Endothelial cell of umbilical vein (primary cell): ENCODE data around the gene PAXX. TPM values are rescaled to one million over a fixed set of nuclear protein-coding genes. Genes with fewer than 3 reads are reported as not detected.

Source experiments
- BruUV-seq: library from RNA; stranded (reverse); fragments of 400-500 nt; replicated peaks from 2 replicates; lab custom pipeline; 2021; lab: Mats Ljungman, UMichigan
- CTCF ChIA-PET: fragments of 300-600, 350-600 bp; sonication (Branson Sonifier 250); formaldehyde crosslinking; loops from one replicate; lab custom pipeline; 2021; ENCODE audit warnings: antibody characterized with exemption, inconsistent platforms; lab: Charles Lee
- POLR2A ChIA-PET: fragments of 300-600, 350-600 bp; sonication (Branson Sonifier 250); formaldehyde crosslinking; loops from one replicate; lab custom pipeline; 2021; ENCODE audit warnings: antibody characterized with exemption, inconsistent platforms; lab: Charles Lee
- DNase-seq: peaks from one replicate; pipeline ENCODE4 v3.0.0-alpha.2; 2011; ENCODE audit warnings: low read depth, low spot score
- FAIRE-seq: peaks from 2 replicates; lab custom pipeline; 2011; peaks lifted over from hg19 to GRCh38; lab: Jason Lieb, UNC
- H2AFZ ChIP-seq: 2 replicates; pipeline ENCODE4 v1.6.0; 2012; ENCODE audit warnings: low read depth, low read length, control low read depth, inconsistent platforms
- H3K27ac ChIP-seq: 2 replicates; pipeline ENCODE4 v1.5.1; 2011; ENCODE audit warnings: low read depth, mild to moderate bottlenecking, control low read depth, low read length, moderate library complexity; ENCODE audit not compliant: insufficient read depth
- H3K27me3 ChIP-seq, 2 experiments: 2 replicates each; pipeline versions ENCODE4 v1.6.0 to v1.6.1; 2011; ENCODE audit warnings: low read length in 2 of 2, mixed read lengths in 1 of 2; ENCODE audit not compliant: control insufficient read depth in 2 of 2, insufficient read depth in 2 of 2
- H3K36me3 ChIP-seq, 2 experiments: 2 replicates in 1 of 2; 3 replicates in 1 of 2; pipeline ENCODE4 v1.5.1; 2011; ENCODE audit warnings: low read length in 2 of 2, mild to moderate bottlenecking in 1 of 2, moderate library complexity in 1 of 2; ENCODE audit not compliant: control insufficient read depth in 2 of 2, insufficient read depth in 2 of 2; ENCODE audit errors: extremely low read depth in 1 of 2
- H3K4me1 ChIP-seq: 3 replicates; pipeline ENCODE4 v1.5.1; 2011; ENCODE audit warnings: mild to moderate bottlenecking, low read length; ENCODE audit not compliant: control insufficient read depth, insufficient read depth; ENCODE audit errors: extremely low read depth
- H3K4me2 ChIP-seq: 2 replicates; pipeline ENCODE4 v1.6.1; 2011; ENCODE audit warnings: low read length, control low read depth, mixed read lengths; ENCODE audit not compliant: insufficient read depth
- H3K4me3 ChIP-seq, 3 experiments: fragments of 200-600 bp in 1 of 3; sonication (generic), shearing (Covaris generic) in 1 of 3; replicated peaks in 1 of 3; 2 replicates each; pipeline ENCODE4 v1.5.1; 2011 to 2016; ENCODE audit warnings: control low read depth in 3 of 3, low read length in 3 of 3, mild to moderate bottlenecking in 2 of 3, inconsistent platforms in 1 of 3, low read depth in 1 of 3, moderate library complexity in 1 of 3; ENCODE audit not compliant: insufficient read depth in 1 of 3
- H3K79me2 ChIP-seq: 2 replicates; pipeline ENCODE4 v1.6.0; 2012; ENCODE audit warnings: low read length, inconsistent platforms; ENCODE audit not compliant: control insufficient read depth, insufficient read depth
- H3K9ac ChIP-seq: replicated peaks from 2 replicates; pipeline ENCODE3; 2011; ENCODE audit warnings: low read length, control low read depth; ENCODE audit not compliant: insufficient read depth; ENCODE audit errors: extremely low read depth
- H3K9me1 ChIP-seq: replicated peaks from 3 replicates; pipeline ENCODE4 v1.6.0; 2011; ENCODE audit warnings: mild to moderate bottlenecking, low read length; ENCODE audit not compliant: control insufficient read depth, insufficient read depth; ENCODE audit errors: extremely low read depth
- H3K9me3 ChIP-seq: replicated peaks from 2 replicates; pipeline ENCODE4 v1.5.1; 2012; ENCODE audit warnings: low read length, inconsistent platforms; ENCODE audit not compliant: control insufficient read depth, insufficient read depth
- H4K20me1 ChIP-seq: replicated peaks from 2 replicates; pipeline ENCODE3; 2011; ENCODE audit warnings: mild to moderate bottlenecking, low read length; ENCODE audit not compliant: control insufficient read depth, insufficient read depth; ENCODE audit errors: extremely low read depth
- EZH2 ChIP-seq: IDR thresholded peaks from 2 replicates; pipeline ENCODE4 v1.6.1; 2012; ENCODE audit warnings: borderline replicate concordance, low read depth, mild to moderate bottlenecking, moderate library complexity, low read length, inconsistent platforms; ENCODE audit not compliant: severe bottlenecking
- FOS ChIP-seq: IDR thresholded peaks from 2 replicates; pipeline ENCODE4 v1.6.1; 2011; ENCODE audit warnings: mild to moderate bottlenecking, low read length, moderate library complexity, borderline replicate concordance; ENCODE audit not compliant: insufficient read depth
- GATA2 ChIP-seq: IDR thresholded peaks from 2 replicates; pipeline ENCODE4 v1.7.0; 2011; ENCODE audit warnings: low read depth, mild to moderate bottlenecking, moderate library complexity, mixed read lengths, low read length; ENCODE audit not compliant: insufficient read length, insufficient read depth
- JUN ChIP-seq: IDR thresholded peaks from 2 replicates; pipeline ENCODE4 v1.6.1; 2011; ENCODE audit warnings: borderline replicate concordance, low read depth; ENCODE audit not compliant: insufficient read length, insufficient read depth
- MYC ChIP-seq: IDR thresholded peaks from one replicate; pipeline ENCODE4 v1.6.1; 2011; ENCODE audit warnings: mild to moderate bottlenecking, low read depth, low read length
- POLR2A ChIP-seq: IDR thresholded peaks from 2 replicates; pipeline ENCODE4 v1.6.1; 2012; ENCODE audit warnings: low read depth, mild to moderate bottlenecking, control low read depth, low read length
- POLR2AphosphoS5 ChIP-seq: IDR thresholded peaks from 2 replicates; pipeline ENCODE4 v1.6.1; 2012; ENCODE audit warnings: low read depth, mild to moderate bottlenecking, control low read depth, low read length, moderate library complexity; ENCODE audit not compliant: insufficient read depth
- dilution Hi-C: fragments of 300-500 bp; cut with MboI; formaldehyde crosslinking; loops from one replicate; pipeline ENCODE4 v1.15.0; 2019; ENCODE audit warnings: low sequenced_read_pairs; ENCODE audit not compliant: extremely low pct_ligation_motif_present
- intact Hi-C: fragments of 100-400 bp; cut with micrococcal nuclease; formaldehyde crosslinking; loops from one replicate; pipeline ENCODE4 v1.10.0; 2022
- polyA plus RNA-seq, 4 experiments: library from polyadenylated mRNA; depleted of rRNA in 3 of 4; stranded (reverse) in 3 of 4; unstranded in 1 of 4; fragments of >200 nt; gene quantifications; 2 replicates each; pipeline versions ENCODE4 v1.2.1 to v1.2.3, GENCODE V29; 2011 to 2012; ENCODE audit warnings: missing spikeins in 1 of 4
- total RNA-seq: library from RNA; stranded (reverse); gene quantifications from 2 replicates; pipeline ENCODE4 v1.2.3, GENCODE V29; 2021
- TF ChIP-seq, protein P1 (sequence below): IDR thresholded peaks from 2 replicates; pipeline ENCODE4 v1.6.1; 2011; ENCODE audit not compliant: insufficient read depth, insufficient read length
- TF ChIP-seq, protein P2 (sequence below), 2 donors: IDR thresholded peaks; 1 replicate in 1 of 2; 2 replicates in 1 of 2; pipeline ENCODE4 v1.5.1; 2011; ENCODE audit warnings: low read length in 2 of 2, mild to moderate bottlenecking in 2 of 2, moderate library complexity in 2 of 2, control low read depth in 1 of 2, inconsistent platforms in 1 of 2, low read depth in 1 of 2; ENCODE audit not compliant: insufficient read depth in 1 of 2; ENCODE audit errors: extremely low read depth in 1 of 2

Gene PAXX
- total and polyA plus RNA-seq, 2 donors (not counting 3 experiments of a cell fraction or from before 2014, with no cell fraction given), result 34.0 to 35.0 TPM

DNA sequence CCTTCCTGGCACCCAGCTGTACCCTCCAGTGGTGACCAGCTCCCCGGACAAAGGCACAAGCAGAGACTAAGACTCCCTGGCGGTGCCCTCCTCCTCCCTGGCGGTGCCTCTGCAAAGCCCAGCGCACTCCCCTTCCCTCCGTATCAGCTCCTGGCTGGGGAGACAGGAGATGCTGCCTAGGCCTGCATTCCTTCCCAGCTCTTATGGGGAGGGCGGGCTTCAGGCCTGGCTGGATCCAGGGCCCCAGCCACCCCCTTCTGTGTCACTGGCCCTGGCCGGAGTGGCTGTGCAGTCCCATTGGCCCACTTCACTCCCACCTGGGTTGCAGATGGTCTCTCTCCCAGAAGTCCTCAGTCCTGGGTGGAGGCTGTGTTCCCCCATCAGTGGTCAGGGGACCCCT lies 33.7 kb upstream of the PAXX start:
- Histone ChIP-seq H3K27me3 (no peaks in the 10 kb centered on the region), H3K36me3 (no peaks in the 10 kb centered on the region), H3K4me1 (no peaks in the 10 kb centered on the region), H2AFZ (no peak overlapping the region), H3K4me3 (no peak overlapping the region), H3K79me2 (no peaks in the 10 kb centered on the region), H3K9ac (no peak overlapping the region), H3K4me2 (no peak overlapping the region), H3K9me1 (no peaks in the 10 kb centered on the region), H3K9me3 (no peaks in the 10 kb centered on the region), H4K20me1 (no peaks in the 10 kb centered on the region), H3K27ac (no peak overlapping the region)
- DNase-seq (no peak), FAIRE-seq (no peak)
- intact Hi-C loops, result no loop called here
- dilution Hi-C loops, result no loop called here
- TF ChIP-seq FOS, result no peak
- no peak for TF ChIP-seq GATA2
- no peak for TF ChIP-seq MYC
- TF ChIP-seq, protein P1, sequence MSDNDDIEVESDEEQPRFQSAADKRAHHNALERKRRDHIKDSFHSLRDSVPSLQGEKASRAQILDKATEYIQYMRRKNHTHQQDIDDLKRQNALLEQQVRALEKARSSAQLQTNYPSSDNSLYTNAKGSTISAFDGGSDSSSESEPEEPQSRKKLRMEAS, result no peak
- TF ChIP-seq, protein P2, sequence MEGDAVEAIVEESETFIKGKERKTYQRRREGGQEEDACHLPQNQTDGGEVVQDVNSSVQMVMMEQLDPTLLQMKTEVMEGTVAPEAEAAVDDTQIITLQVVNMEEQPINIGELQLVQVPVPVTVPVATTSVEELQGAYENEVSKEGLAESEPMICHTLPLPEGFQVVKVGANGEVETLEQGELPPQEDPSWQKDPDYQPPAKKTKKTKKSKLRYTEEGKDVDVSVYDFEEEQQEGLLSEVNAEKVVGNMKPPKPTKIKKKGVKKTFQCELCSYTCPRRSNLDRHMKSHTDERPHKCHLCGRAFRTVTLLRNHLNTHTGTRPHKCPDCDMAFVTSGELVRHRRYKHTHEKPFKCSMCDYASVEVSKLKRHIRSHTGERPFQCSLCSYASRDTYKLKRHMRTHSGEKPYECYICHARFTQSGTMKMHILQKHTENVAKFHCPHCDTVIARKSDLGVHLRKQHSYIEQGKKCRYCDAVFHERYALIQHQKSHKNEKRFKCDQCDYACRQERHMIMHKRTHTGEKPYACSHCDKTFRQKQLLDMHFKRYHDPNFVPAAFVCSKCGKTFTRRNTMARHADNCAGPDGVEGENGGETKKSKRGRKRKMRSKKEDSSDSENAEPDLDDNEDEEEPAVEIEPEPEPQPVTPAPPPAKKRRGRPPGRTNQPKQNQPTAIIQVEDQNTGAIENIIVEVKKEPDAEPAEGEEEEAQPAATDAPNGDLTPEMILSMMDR (IDR thresholded peaks at IDR 0.05; ENCODE audit: extremely low read depth in 1 of 2, insufficient read depth in 1 of 2, low read depth in 1 of 2, low read length in 2 of 2), result no peak
- no peak for TF ChIP-seq EZH2
- TF ChIP-seq POLR2A, result no peak
- TF ChIP-seq JUN, result no peak
- TF ChIP-seq POLR2AphosphoS5, result no peak
- ChIA-PET CTCF (no interaction called here), POLR2A (no interaction called here)
- BruUV-seq, result no TSS peak
